Measurements from ENCODE around the gene SIAE. TPM values are rescaled to one million over a fixed set of nuclear protein-coding genes. Genes with fewer than 3 reads are reported as not detected.

SIAE gene
- total and polyA plus RNA-seq, 2 donors from 2014 or later: 53.2 to 59.7 TPM

DNA sequence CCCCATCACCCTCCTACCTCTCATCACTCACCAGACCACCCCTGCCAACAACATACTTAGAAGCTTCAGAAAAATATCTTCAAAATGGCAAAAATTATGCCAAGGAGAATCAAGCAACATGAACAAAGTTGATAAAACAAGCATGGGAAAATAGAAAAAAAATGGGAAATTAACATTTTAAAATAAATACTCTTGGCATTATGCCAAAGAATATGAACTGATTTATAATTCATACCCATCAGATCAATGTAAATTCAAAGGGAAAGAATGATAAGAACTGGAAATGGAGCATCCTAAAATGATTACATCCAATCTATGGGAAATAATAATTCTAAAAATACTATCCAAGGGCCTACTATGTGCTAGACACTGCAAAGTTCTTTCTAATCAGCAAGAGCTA is 12.0 kb downstream of the SIAE start:
- no peak overlapping the region for H3K9ac ChIP-seq (ENCODE audit: low read length in 3 of 3)
- no peaks in the 10 kb centered on the region for H3K9me3 ChIP-seq (ENCODE audit: control insufficient read depth in 2 of 3, insufficient read depth in 1 of 3, low read length in 3 of 3)
- no peak overlapping the region for H3K4me3 ChIP-seq (ENCODE audit: low read length in 3 of 3)
- no peak overlapping the region for H3K27ac ChIP-seq (ENCODE audit: low read depth in 2 of 2, low read length in 2 of 2)
- H3K4me1 ChIP-seq (ENCODE audit: control insufficient read depth in 2 of 3, insufficient read depth in 2 of 3, low read depth in 1 of 3, low read length in 3 of 3): no peaks in the 10 kb centered on the region
- intact Hi-C loops (cut with DNase I): loop anchor here (10.0 kb wide), 1 partner anchor 173 kb away; no protein-coding TSS in a partner anchor
- no peak for TF ChIP-seq CTCF (IDR thresholded peaks at IDR 0.05; ENCODE audit: borderline replicate concordance, extremely low read depth, insufficient read depth)
- DNase-seq: no peak
- peaks cover 0 to 6% (median 3%) of the 10 kb centered on the region in 3 donors for H3K36me3 ChIP-seq (ENCODE audit: control insufficient read depth in 2 of 3, insufficient read depth in 3 of 3, low read length in 3 of 3)
- FAIRE-seq: no peak
- no peaks in the 10 kb centered on the region for H3K27me3 ChIP-seq (ENCODE audit: control insufficient read depth, insufficient read depth, low read length)

DNA sequence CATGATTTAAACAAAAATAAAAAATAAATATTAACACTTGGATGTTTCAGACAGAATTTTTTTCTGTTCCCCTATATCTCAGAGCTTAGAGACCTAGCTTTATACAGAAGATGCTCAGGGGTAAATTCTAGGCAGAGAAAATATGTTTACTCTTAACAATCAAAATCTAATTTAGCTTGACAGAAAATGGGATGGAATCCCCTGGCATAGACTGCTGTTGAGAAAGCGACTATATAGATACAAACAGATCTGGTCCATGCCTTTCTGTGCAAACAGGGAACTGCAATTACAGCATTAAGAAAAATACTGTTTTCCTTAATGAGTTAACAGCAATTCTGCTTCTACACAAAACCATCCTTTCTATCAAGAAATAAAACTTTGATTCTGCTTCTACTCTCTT is 14.6 kb downstream of the SIAE start:
- H3K27me3 ChIP-seq (ENCODE audit: control insufficient read depth, insufficient read depth, low read length): no peaks in the 10 kb centered on the region
- intact Hi-C loops (cut with DNase I): no loop called here
- H3K9ac ChIP-seq (ENCODE audit: low read length in 3 of 3): no peak overlapping the region
- H3K9me3 ChIP-seq (ENCODE audit: control insufficient read depth in 2 of 3, insufficient read depth in 1 of 3, low read length in 3 of 3): no peaks in the 10 kb centered on the region
- no peak overlapping the region for H3K27ac ChIP-seq (ENCODE audit: low read depth in 2 of 2, low read length in 2 of 2)
- no peaks in the 10 kb centered on the region for H3K4me1 ChIP-seq (ENCODE audit: control insufficient read depth in 2 of 3, insufficient read depth in 2 of 3, low read depth in 1 of 3, low read length in 3 of 3)
- DNase-seq (no peak), FAIRE-seq (no peak)
- peaks cover 0 to 3% (median 3%) of the 10 kb centered on the region in 3 donors for H3K36me3 ChIP-seq (ENCODE audit: control insufficient read depth in 2 of 3, insufficient read depth in 3 of 3, low read length in 3 of 3)
- no peak overlapping the region for H3K4me3 ChIP-seq (ENCODE audit: low read length in 3 of 3)
- TF ChIP-seq CTCF (IDR thresholded peaks at IDR 0.05; ENCODE audit: borderline replicate concordance, extremely low read depth, insufficient read depth): no peak

- H3K27ac ChIP-seq (ENCODE audit: low read depth in 2 of 2, low read length in 2 of 2): no peak overlapping the region
- H3K27me3 ChIP-seq (ENCODE audit: control insufficient read depth, insufficient read depth, low read length): no peaks in the 10 kb centered on the region
- no peak overlapping the region for H3K4me3 ChIP-seq (ENCODE audit: low read length in 3 of 3)
- H3K36me3 ChIP-seq (ENCODE audit: control insufficient read depth in 2 of 3, insufficient read depth in 3 of 3, low read length in 3 of 3): peaks cover 0 to 5% (median 3%) of the 10 kb centered on the region in 3 donors
- DNase-seq (no peak), FAIRE-seq (no peak)
- H3K4me1 ChIP-seq (ENCODE audit: control insufficient read depth in 2 of 3, insufficient read depth in 2 of 3, low read depth in 1 of 3, low read length in 3 of 3): no peaks in the 10 kb centered on the region
- intact Hi-C loops (cut with DNase I): no loop called here
- no peaks in the 10 kb centered on the region for H3K9me3 ChIP-seq (ENCODE audit: control insufficient read depth in 2 of 3, insufficient read depth in 1 of 3, low read length in 3 of 3)
- TF ChIP-seq CTCF (IDR thresholded peaks at IDR 0.05; ENCODE audit: borderline replicate concordance, extremely low read depth, insufficient read depth): no peak
- no peak overlapping the region for H3K9ac ChIP-seq (ENCODE audit: low read length in 3 of 3)
Observed at GRCh38 chr11:124658501-124658900, 15.0 kb downstream of the SIAE start.

- no peak for TF ChIP-seq CTCF (IDR thresholded peaks at IDR 0.05; ENCODE audit: borderline replicate concordance, extremely low read depth, insufficient read depth)
- Histone ChIP-seq H3K4me1 (ENCODE audit: control insufficient read depth in 2 of 3, insufficient read depth in 2 of 3, low read depth in 1 of 3, low read length in 3 of 3) (no peaks in the 10 kb centered on the region), H3K9ac (ENCODE audit: low read length in 3 of 3) (no peak overlapping the region), H3K27me3 (ENCODE audit: control insufficient read depth, insufficient read depth, low read length) (no peaks in the 10 kb centered on the region), H3K36me3 (ENCODE audit: control insufficient read depth in 2 of 3, insufficient read depth in 3 of 3, low read length in 3 of 3) (peaks cover 0 to 11% (median 3%) of the 10 kb centered on the region in 3 donors), H3K4me3 (ENCODE audit: low read length in 3 of 3) (no peak overlapping the region), H3K9me3 (ENCODE audit: control insufficient read depth in 2 of 3, insufficient read depth in 1 of 3, low read length in 3 of 3) (no peaks in the 10 kb centered on the region), H3K27ac (ENCODE audit: low read depth in 2 of 2, low read length in 2 of 2) (no peak overlapping the region)
- FAIRE-seq: no peak
- peak in 3 of 5 donors; percentile 17 to 18 (median 17) for DNase-seq
- intact Hi-C loops (cut with DNase I): no loop called here
Observed at GRCh38 chr11:124657904-124658303, 15.6 kb downstream of the SIAE start.
